HEK293 (cell line): ENCODE measurements around the gene PARD3B.

Source experiments
- CTCF ChIA-PET: fragments of 350-600 bp; formaldehyde crosslinking; extraction: SDS; loops from one replicate; lab custom pipeline; 2021; ENCODE audit warnings: antibody characterized with exemption; lab: Yijun Ruan, JAX
- POLR2A ChIA-PET: fragments of 300-600 bp; formaldehyde crosslinking; extraction: SDS; loops from one replicate; lab custom pipeline; 2020; ENCODE audit warnings: antibody characterized with exemption, inconsistent platforms; lab: Yijun Ruan, JAX
- H3K27ac ChIP-seq: fragments of 200-500 bp; sonication (Bioruptor generic); 2 replicates; pipeline ENCODE4 v1.5.1; 2014; ENCODE audit warnings: low read depth, low read length, control low read depth, inconsistent platforms; ENCODE audit errors: extremely low read depth
- H3K36me3 ChIP-seq, 2 experiments: fragments of 200-500 bp in 1 of 2; sonication (Bioruptor generic) in 1 of 2; 1 replicate in 1 of 2; 2 replicates in 1 of 2; pipeline ENCODE4 v1.5.1; 2014 to 2017; ENCODE audit warnings: inconsistent platforms in 2 of 2, low read length in 2 of 2; ENCODE audit not compliant: control insufficient read depth in 2 of 2, insufficient read depth in 1 of 2
- H3K4me1 ChIP-seq: fragments of 200-500 bp; sonication (Bioruptor generic); 2 replicates; pipeline ENCODE4 v1.5.1; 2014; ENCODE audit warnings: mild to moderate bottlenecking, low read length, inconsistent platforms; ENCODE audit not compliant: control insufficient read depth, insufficient read depth
- H3K4me3 ChIP-seq: 2 replicates; pipeline ENCODE4 v1.5.1; 2011; ENCODE audit warnings: low read depth, mild to moderate bottlenecking, control low read depth, low read length, moderate library complexity
- H3K9me3 ChIP-seq: fragments of 200-500 bp; sonication (Bioruptor generic); 2 replicates; pipeline ENCODE4 v1.5.1; 2014; ENCODE audit warnings: low read depth, low read length, inconsistent platforms; ENCODE audit not compliant: control insufficient read depth, insufficient read depth
- BCL11A ChIP-seq: fragments of 450-650 bp; formaldehyde crosslinking; IDR thresholded peaks from 2 replicates; pipeline ENCODE4 v1.5.1; 2016; ENCODE audit warnings: low read depth, missing biosample characterization, missing genetic modification characterization
- MEIS1 ChIP-seq: sonication (generic); formaldehyde crosslinking; IDR thresholded peaks from 2 replicates; pipeline ENCODE4 v1.8.1; 2022; ENCODE audit warnings: missing genetic modification reagents, mild to moderate bottlenecking, borderline replicate concordance
- ZBTB21 ChIP-seq: fragments of 450-650 bp; formaldehyde crosslinking; IDR thresholded peaks from 2 replicates; pipeline ENCODE4 v1.5.1; 2017; ENCODE audit warnings: missing biosample characterization, missing genetic modification characterization
- ZNF16 ChIP-seq: fragments of 450-650 bp; formaldehyde crosslinking; IDR thresholded peaks from 2 replicates; pipeline ENCODE4 v1.5.1; 2016; ENCODE audit warnings: low read depth, missing biosample characterization, missing genetic modification characterization
- ZNF211 ChIP-seq: fragments of 450-650 bp; formaldehyde crosslinking; IDR thresholded peaks from 2 replicates; pipeline ENCODE4 v1.5.1; 2016; ENCODE audit warnings: low read depth, missing biosample characterization, missing genetic modification characterization
- ZNF248 ChIP-seq: fragments of 450-650 bp; formaldehyde crosslinking; IDR thresholded peaks from 2 replicates; pipeline ENCODE4 v1.5.1; 2017; ENCODE audit warnings: missing biosample characterization, missing genetic modification characterization
- ZNF274 ChIP-seq, 2 experiments: fragments of 200-500 bp in 1 of 2; fragments of 450-650 bp in 1 of 2; sonication (Bioruptor generic) in 1 of 2; formaldehyde crosslinking in 1 of 2; IDR thresholded peaks; 2 replicates each; pipeline versions ENCODE4 v1.5.1 to v1.6.1; 2014 to 2016; ENCODE audit warnings: borderline replicate concordance in 1 of 2, inconsistent platforms in 1 of 2, low read length in 1 of 2, missing biosample characterization in 1 of 2, missing genetic modification characterization in 1 of 2
- ZNF350 ChIP-seq: fragments of 450-650 bp; formaldehyde crosslinking; IDR thresholded peaks from 2 replicates; pipeline ENCODE4 v1.5.0; 2017; ENCODE audit warnings: missing biosample characterization, mild to moderate bottlenecking, missing genetic modification characterization
- ZNF473 ChIP-seq: fragments of 450-650 bp; formaldehyde crosslinking; IDR thresholded peaks from 2 replicates; pipeline ENCODE4 v1.5.1; 2017; ENCODE audit warnings: missing biosample characterization, missing genetic modification characterization
- ZNF48 ChIP-seq: fragments of 450-650 bp; formaldehyde crosslinking; IDR thresholded peaks from 2 replicates; pipeline ENCODE4 v1.5.1; 2016; ENCODE audit warnings: missing biosample characterization, missing genetic modification characterization
- ZNF629 ChIP-seq: fragments of 450-650 bp; formaldehyde crosslinking; IDR thresholded peaks from 2 replicates; pipeline ENCODE4 v1.5.1; 2017; ENCODE audit warnings: missing biosample characterization, missing genetic modification characterization
- ZNF658 ChIP-seq: fragments of 450-650 bp; formaldehyde crosslinking; IDR thresholded peaks from 2 replicates; pipeline ENCODE4; 2016; ENCODE audit warnings: missing biosample characterization, missing genetic modification characterization
- ZNF747 ChIP-seq: fragments of 450-650 bp; formaldehyde crosslinking; IDR thresholded peaks from 2 replicates; pipeline ENCODE4 v1.5.1; 2016; ENCODE audit warnings: missing biosample characterization, missing genetic modification characterization
- ZNF785 ChIP-seq: fragments of 450-650 bp; formaldehyde crosslinking; IDR thresholded peaks from 2 replicates; pipeline ENCODE4 v1.5.1; 2016; ENCODE audit warnings: missing biosample characterization, missing genetic modification characterization
- TF ChIP-seq, protein P1 (sequence below): IDR thresholded peaks from 2 replicates; pipeline ENCODE4 v1.6.1; 2011; ENCODE audit warnings: mild to moderate bottlenecking, low read depth, low read length, borderline replicate concordance
- TF ChIP-seq, protein P2 (sequence below): fragments of 450-650 bp; formaldehyde crosslinking; IDR thresholded peaks from 2 replicates; pipeline ENCODE4 v1.5.1; 2016; ENCODE audit warnings: missing biosample characterization, missing genetic modification characterization, borderline replicate concordance
- TF ChIP-seq, protein P3 (sequence below): fragments of 450-650 bp; formaldehyde crosslinking; IDR thresholded peaks from 2 replicates; pipeline ENCODE4 v1.5.1; 2016; ENCODE audit warnings: missing biosample characterization, missing genetic modification characterization
- TF ChIP-seq, protein P4 (sequence below): fragments of 450-650 bp; formaldehyde crosslinking; IDR thresholded peaks from 2 replicates; pipeline ENCODE4 v1.5.1; 2016; ENCODE audit warnings: missing biosample characterization, missing genetic modification characterization
- TF ChIP-seq, protein P5 (sequence below): fragments of 450-650 bp; formaldehyde crosslinking; IDR thresholded peaks from 2 replicates; pipeline ENCODE4; 2016; ENCODE audit warnings: missing biosample characterization, missing genetic modification characterization

The PARD3B gene

DNA sequence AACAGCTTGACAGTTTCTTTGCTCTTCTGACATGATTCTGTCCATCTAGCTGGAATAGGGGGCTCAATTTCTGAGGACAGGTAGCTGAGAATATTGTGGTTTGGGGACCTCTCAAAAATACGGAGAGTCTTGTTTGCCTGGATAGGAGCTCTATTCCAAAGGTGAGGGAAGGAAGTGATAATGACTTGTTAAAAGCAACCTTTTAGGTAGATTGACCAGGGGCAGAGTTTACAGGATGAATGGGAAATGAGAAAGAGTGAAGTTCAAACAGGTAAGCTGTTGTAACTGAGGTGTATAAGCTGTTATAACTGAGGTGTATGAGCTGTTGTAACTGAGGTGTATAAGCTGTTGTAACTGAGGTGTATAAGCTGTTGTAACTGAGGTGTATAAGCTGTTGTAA, 25.1 kb downstream of the PARD3B start:
- Histone ChIP-seq H3K36me3 (no peaks in the 10 kb centered on the region), H3K9me3 (no peaks in the 10 kb centered on the region), H3K4me1 (no peaks in the 10 kb centered on the region), H3K4me3 (no peak overlapping the region), H3K27ac (no peak overlapping the region)
- CTCF ChIA-PET: interaction anchor here (0.9 kb wide), 1 partner anchor 9 kb away, joined by 3 read pairs; no protein-coding TSS in a partner anchor
- TF ChIP-seq, protein P1, sequence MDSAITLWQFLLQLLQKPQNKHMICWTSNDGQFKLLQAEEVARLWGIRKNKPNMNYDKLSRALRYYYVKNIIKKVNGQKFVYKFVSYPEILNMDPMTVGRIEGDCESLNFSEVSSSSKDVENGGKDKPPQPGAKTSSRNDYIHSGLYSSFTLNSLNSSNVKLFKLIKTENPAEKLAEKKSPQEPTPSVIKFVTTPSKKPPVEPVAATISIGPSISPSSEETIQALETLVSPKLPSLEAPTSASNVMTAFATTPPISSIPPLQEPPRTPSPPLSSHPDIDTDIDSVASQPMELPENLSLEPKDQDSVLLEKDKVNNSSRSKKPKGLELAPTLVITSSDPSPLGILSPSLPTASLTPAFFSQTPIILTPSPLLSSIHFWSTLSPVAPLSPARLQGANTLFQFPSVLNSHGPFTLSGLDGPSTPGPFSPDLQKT: no peak
- TF ChIP-seq BCL11A (tag by site-specific recombination) (no peak), ZNF350 (tag by site-specific recombination) (no peak), MEIS1 (CRISPR knock-in tag) (no peak), ZNF274 (IDR thresholded peaks at IDR 0.05; ENCODE audit: low read length) (no peak), ZNF274 (tag by site-specific recombination; IDR thresholded peaks at IDR 0.05; ENCODE audit: borderline replicate concordance) (no peak), ZBTB21 (tag by site-specific recombination) (no peak), ZNF48 (tag by site-specific recombination) (no peak), ZNF785 (tag by site-specific recombination) (no peak), ZNF248 (tag by site-specific recombination) (no peak), ZNF629 (tag by site-specific recombination) (no peak), ZNF473 (tag by site-specific recombination) (no peak), ZNF658 (tag by site-specific recombination) (no peak), ZNF211 (no peak), ZNF16 (tag by site-specific recombination) (no peak), ZNF747 (tag by site-specific recombination) (no peak)
- TF ChIP-seq, protein P2, sequence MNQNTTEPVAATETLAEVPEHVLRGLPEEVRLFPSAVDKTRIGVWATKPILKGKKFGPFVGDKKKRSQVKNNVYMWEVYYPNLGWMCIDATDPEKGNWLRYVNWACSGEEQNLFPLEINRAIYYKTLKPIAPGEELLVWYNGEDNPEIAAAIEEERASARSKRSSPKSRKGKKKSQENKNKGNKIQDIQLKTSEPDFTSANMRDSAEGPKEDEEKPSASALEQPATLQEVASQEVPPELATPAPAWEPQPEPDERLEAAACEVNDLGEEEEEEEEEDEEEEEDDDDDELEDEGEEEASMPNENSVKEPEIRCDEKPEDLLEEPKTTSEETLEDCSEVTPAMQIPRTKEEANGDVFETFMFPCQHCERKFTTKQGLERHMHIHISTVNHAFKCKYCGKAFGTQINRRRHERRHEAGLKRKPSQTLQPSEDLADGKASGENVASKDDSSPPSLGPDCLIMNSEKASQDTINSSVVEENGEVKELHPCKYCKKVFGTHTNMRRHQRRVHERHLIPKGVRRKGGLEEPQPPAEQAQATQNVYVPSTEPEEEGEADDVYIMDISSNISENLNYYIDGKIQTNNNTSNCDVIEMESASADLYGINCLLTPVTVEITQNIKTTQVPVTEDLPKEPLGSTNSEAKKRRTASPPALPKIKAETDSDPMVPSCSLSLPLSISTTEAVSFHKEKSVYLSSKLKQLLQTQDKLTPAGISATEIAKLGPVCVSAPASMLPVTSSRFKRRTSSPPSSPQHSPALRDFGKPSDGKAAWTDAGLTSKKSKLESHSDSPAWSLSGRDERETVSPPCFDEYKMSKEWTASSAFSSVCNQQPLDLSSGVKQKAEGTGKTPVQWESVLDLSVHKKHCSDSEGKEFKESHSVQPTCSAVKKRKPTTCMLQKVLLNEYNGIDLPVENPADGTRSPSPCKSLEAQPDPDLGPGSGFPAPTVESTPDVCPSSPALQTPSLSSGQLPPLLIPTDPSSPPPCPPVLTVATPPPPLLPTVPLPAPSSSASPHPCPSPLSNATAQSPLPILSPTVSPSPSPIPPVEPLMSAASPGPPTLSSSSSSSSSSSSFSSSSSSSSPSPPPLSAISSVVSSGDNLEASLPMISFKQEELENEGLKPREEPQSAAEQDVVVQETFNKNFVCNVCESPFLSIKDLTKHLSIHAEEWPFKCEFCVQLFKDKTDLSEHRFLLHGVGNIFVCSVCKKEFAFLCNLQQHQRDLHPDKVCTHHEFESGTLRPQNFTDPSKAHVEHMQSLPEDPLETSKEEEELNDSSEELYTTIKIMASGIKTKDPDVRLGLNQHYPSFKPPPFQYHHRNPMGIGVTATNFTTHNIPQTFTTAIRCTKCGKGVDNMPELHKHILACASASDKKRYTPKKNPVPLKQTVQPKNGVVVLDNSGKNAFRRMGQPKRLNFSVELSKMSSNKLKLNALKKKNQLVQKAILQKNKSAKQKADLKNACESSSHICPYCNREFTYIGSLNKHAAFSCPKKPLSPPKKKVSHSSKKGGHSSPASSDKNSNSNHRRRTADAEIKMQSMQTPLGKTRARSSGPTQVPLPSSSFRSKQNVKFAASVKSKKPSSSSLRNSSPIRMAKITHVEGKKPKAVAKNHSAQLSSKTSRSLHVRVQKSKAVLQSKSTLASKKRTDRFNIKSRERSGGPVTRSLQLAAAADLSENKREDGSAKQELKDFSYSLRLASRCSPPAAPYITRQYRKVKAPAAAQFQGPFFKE: no peak
- TF ChIP-seq, protein P3, sequence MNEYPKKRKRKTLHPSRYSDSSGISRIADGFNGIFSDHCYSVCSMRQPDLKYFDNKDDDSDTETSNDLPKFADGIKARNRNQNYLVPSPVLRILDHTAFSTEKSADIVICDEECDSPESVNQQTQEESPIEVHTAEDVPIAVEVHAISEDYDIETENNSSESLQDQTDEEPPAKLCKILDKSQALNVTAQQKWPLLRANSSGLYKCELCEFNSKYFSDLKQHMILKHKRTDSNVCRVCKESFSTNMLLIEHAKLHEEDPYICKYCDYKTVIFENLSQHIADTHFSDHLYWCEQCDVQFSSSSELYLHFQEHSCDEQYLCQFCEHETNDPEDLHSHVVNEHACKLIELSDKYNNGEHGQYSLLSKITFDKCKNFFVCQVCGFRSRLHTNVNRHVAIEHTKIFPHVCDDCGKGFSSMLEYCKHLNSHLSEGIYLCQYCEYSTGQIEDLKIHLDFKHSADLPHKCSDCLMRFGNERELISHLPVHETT: no peak
- TF ChIP-seq, protein P4, sequence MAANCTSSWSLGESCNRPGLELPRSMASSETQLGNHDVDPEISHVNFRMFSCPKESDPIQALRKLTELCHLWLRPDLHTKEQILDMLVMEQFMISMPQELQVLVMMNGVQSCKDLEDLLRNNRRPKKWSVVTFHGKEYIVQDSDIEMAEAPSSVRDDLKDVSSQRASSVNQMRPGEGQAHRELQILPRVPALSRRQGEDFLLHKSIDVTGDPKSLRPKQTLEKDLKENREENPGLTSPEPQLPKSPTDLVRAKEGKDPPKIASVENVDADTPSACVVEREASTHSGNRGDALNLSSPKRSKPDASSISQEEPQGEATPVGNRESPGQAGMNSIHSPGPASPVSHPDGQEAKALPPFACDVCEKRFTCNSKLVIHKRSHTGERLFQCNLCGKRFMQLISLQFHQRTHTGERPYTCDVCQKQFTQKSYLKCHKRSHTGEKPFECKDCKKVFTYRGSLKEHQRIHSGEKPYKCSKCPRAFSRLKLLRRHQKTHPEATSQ (tag by site-specific recombination): no peak
- TF ChIP-seq, protein P5, sequence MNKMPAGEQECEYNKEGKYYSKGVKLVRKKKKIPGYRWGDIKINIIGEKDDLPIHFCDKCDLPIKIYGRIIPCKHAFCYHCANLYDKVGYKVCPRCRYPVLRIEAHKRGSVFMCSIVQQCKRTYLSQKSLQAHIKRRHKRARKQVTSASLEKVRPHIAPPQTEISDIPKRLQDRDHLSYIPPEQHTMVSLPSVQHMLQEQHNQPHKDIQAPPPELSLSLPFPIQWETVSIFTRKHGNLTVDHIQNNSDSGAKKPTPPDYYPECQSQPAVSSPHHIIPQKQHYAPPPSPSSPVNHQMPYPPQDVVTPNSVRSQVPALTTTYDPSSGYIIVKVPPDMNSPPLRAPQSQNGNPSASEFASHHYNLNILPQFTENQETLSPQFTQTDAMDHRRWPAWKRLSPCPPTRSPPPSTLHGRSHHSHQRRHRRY (tag by site-specific recombination): no peak
- POLR2A ChIA-PET: no interaction called here
